ENCODE data around the gene ADAM20. TPM values are rescaled to one million over a fixed set of nuclear protein-coding genes. Genes with fewer than 3 reads are reported as not detected.
A peak's percentile ranks its signal among the peaks of the same experiment; 100 is the strongest.

Gene ADAM20
- total RNA-seq, 1 donor from 2014 or later: 1.2 TPM

- TF ChIP-seq CTCF (IDR thresholded peaks at IDR 0.05; ENCODE audit: unreplicated experiment): no peak
- Mint-ChIP-seq H3K27me3 (ENCODE audit: unreplicated experiment) (no peaks in the 10 kb centered on the region), H3K9me3 (ENCODE audit: unreplicated experiment) (peaks cover 12% of the 10 kb centered on the region), H3K27ac (ENCODE audit: unreplicated experiment) (no peak overlapping the region), H3K36me3 (ENCODE audit: low read depth, unreplicated experiment) (peaks cover 37% of the 10 kb centered on the region), H3K4me3 (ENCODE audit: unreplicated experiment) (peak overlapping the region; percentile 79), H3K4me1 (ENCODE audit: unreplicated experiment) (no peaks in the 10 kb centered on the region)
- no peak for DNase-seq (ENCODE audit: low spot score)
Observed at GRCh38 chr14:70536830-70537229, 2.0 kb upstream of the ADAM20 start.

- Mint-ChIP-seq H3K27me3 (ENCODE audit: unreplicated experiment) (no peaks in the 10 kb centered on the region), H3K4me1 (ENCODE audit: unreplicated experiment) (no peaks in the 10 kb centered on the region), H3K27ac (ENCODE audit: unreplicated experiment) (no peak overlapping the region), H3K36me3 (ENCODE audit: low read depth, unreplicated experiment) (peaks cover 12% of the 10 kb centered on the region), H3K9me3 (ENCODE audit: unreplicated experiment) (no peaks in the 10 kb centered on the region), H3K4me3 (ENCODE audit: unreplicated experiment) (no peak overlapping the region)
- no peak for DNase-seq (ENCODE audit: low spot score)
- no peak for TF ChIP-seq CTCF (IDR thresholded peaks at IDR 0.05; ENCODE audit: unreplicated experiment)
Observed at GRCh38 chr14:70530417-70530816, 4.4 kb downstream of the ADAM20 start.

- Mint-ChIP-seq H3K9me3 (ENCODE audit: unreplicated experiment) (no peaks in the 10 kb centered on the region), H3K36me3 (ENCODE audit: low read depth, unreplicated experiment) (peaks cover 15% of the 10 kb centered on the region), H3K27me3 (ENCODE audit: unreplicated experiment) (no peaks in the 10 kb centered on the region), H3K4me3 (ENCODE audit: unreplicated experiment) (no peak overlapping the region), H3K4me1 (ENCODE audit: unreplicated experiment) (no peaks in the 10 kb centered on the region), H3K27ac (ENCODE audit: unreplicated experiment) (no peak overlapping the region)
- DNase-seq (ENCODE audit: low spot score): no peak
- no peak for TF ChIP-seq CTCF (IDR thresholded peaks at IDR 0.05; ENCODE audit: unreplicated experiment)
Observed at GRCh38 chr14:70527501-70528105, 7.2 kb downstream of the ADAM20 start.

GRCh38 chr14:70525691-70526090, 9.1 kb downstream of the ADAM20 start:
- Mint-ChIP-seq H3K36me3 (ENCODE audit: low read depth, unreplicated experiment) (peaks cover 25% of the 10 kb centered on the region), H3K9me3 (ENCODE audit: unreplicated experiment) (peaks cover 3% of the 10 kb centered on the region), H3K27me3 (ENCODE audit: unreplicated experiment) (no peaks in the 10 kb centered on the region), H3K27ac (ENCODE audit: unreplicated experiment) (no peak overlapping the region), H3K4me1 (ENCODE audit: unreplicated experiment) (no peaks in the 10 kb centered on the region), H3K4me3 (ENCODE audit: unreplicated experiment) (no peak overlapping the region)
- DNase-seq (ENCODE audit: low spot score): no peak
- TF ChIP-seq CTCF (IDR thresholded peaks at IDR 0.05; ENCODE audit: unreplicated experiment): no peak

GRCh38 chr14:70515811-70516210, 19.0 kb downstream of the ADAM20 start:
- H3K36me3 Mint-ChIP-seq (ENCODE audit: low read depth, unreplicated experiment): peaks cover 18% of the 10 kb centered on the region
- no peak overlapping the region for H3K4me3 Mint-ChIP-seq (ENCODE audit: unreplicated experiment)
- no peaks in the 10 kb centered on the region for H3K4me1 Mint-ChIP-seq (ENCODE audit: unreplicated experiment)
- no peak for TF ChIP-seq CTCF (IDR thresholded peaks at IDR 0.05; ENCODE audit: unreplicated experiment)
- H3K9me3 Mint-ChIP-seq (ENCODE audit: unreplicated experiment): peaks cover 8% of the 10 kb centered on the region
- H3K27ac Mint-ChIP-seq (ENCODE audit: unreplicated experiment): no peak overlapping the region
- no peak for DNase-seq (ENCODE audit: low spot score)
- H3K27me3 Mint-ChIP-seq (ENCODE audit: unreplicated experiment): no peaks in the 10 kb centered on the region
